Measurements from ENCODE around the gene SIM2. TPM values are rescaled to one million over a fixed set of nuclear protein-coding genes. Genes with fewer than 3 reads are reported as not detected.

Gene SIM2
- total RNA-seq, 1 donor from 2014 or later: 9.2 TPM

GRCh38 chr21:36709868-36710728 is 11.2 kb downstream of the SIM2 start:
- Histone ChIP-seq H3K9ac (ENCODE audit: low read length) (no peak overlapping the region), H3K4me1 (ENCODE audit: insufficient read depth, low read length) (peaks cover 8% of the 10 kb centered on the region), H4K20me1 (ENCODE audit: insufficient read depth, low read length) (peaks cover 35% of the 10 kb centered on the region), H3K9me3 (ENCODE audit: insufficient read depth, low read depth, low read length) (no peaks in the 10 kb centered on the region), H3K27ac (ENCODE audit: low read depth, low read length) (no peak overlapping the region), H3K4me3 (ENCODE audit: insufficient read depth, low read depth, low read length) (no peak overlapping the region), H3K4me2 (ENCODE audit: low read length) (peak overlapping the region; percentile 48), H3K36me3 (ENCODE audit: insufficient read depth, low read length) (no peaks in the 10 kb centered on the region), H3K79me2 (ENCODE audit: insufficient read depth, low read length) (peaks cover 8% of the 10 kb centered on the region), H2AFZ (ENCODE audit: low read depth, low read length) (no peak overlapping the region), H3K27me3 (ENCODE audit: insufficient read depth, low read length) (peaks cover 97% of the 10 kb centered on the region)
- Mint-ChIP-seq H3K27ac (ENCODE audit: unreplicated experiment) (no peak overlapping the region), H3K4me1 (ENCODE audit: low read depth, unreplicated experiment) (peaks cover 9% of the 10 kb centered on the region), H3K36me3 (ENCODE audit: low read depth, unreplicated experiment) (peaks cover 6% of the 10 kb centered on the region), H3K4me3 (ENCODE audit: unreplicated experiment) (peak overlapping the region; percentile 74), H3K9me3 (ENCODE audit: unreplicated experiment) (peaks cover 4% of the 10 kb centered on the region), H3K27me3 (ENCODE audit: low read depth, unreplicated experiment) (peaks cover 74% of the 10 kb centered on the region)
- TF ChIP-seq EZH2 (IDR thresholded peaks at IDR 0.05; ENCODE audit: insufficient read depth, low read length): no peak
- TF ChIP-seq, protein P1, sequence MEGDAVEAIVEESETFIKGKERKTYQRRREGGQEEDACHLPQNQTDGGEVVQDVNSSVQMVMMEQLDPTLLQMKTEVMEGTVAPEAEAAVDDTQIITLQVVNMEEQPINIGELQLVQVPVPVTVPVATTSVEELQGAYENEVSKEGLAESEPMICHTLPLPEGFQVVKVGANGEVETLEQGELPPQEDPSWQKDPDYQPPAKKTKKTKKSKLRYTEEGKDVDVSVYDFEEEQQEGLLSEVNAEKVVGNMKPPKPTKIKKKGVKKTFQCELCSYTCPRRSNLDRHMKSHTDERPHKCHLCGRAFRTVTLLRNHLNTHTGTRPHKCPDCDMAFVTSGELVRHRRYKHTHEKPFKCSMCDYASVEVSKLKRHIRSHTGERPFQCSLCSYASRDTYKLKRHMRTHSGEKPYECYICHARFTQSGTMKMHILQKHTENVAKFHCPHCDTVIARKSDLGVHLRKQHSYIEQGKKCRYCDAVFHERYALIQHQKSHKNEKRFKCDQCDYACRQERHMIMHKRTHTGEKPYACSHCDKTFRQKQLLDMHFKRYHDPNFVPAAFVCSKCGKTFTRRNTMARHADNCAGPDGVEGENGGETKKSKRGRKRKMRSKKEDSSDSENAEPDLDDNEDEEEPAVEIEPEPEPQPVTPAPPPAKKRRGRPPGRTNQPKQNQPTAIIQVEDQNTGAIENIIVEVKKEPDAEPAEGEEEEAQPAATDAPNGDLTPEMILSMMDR (IDR thresholded peaks at IDR 0.05; ENCODE audit: insufficient read depth, low read depth, low read length): no peak
- no peak for DNase-seq (ENCODE audit: low read depth)
- FAIRE-seq: no peak

DNA sequence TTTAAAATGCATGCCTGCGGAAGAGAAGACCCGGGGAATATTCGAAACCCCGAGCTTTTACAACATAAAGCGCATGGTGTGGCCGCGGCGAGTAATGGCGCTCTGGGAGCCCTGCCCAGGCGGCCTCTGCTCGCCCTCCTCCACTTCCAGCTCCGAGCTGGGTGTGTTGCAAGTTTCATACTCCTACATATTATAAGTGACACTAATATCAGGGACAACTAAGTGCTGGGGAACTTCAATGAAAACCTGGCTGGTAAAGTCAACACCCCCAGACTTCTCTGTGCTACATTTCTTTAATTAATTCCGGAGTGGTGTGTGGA is 11.8 kb downstream of the SIM2 start:
- Histone ChIP-seq H3K9ac (ENCODE audit: low read length) (no peak overlapping the region), H3K4me1 (ENCODE audit: insufficient read depth, low read length) (peaks cover 8% of the 10 kb centered on the region), H3K9me3 (ENCODE audit: insufficient read depth, low read depth, low read length) (no peaks in the 10 kb centered on the region), H3K4me3 (ENCODE audit: insufficient read depth, low read depth, low read length) (no peak overlapping the region), H3K4me2 (ENCODE audit: low read length) (peak overlapping the region; percentile 48), H4K20me1 (ENCODE audit: insufficient read depth, low read length) (peaks cover 29% of the 10 kb centered on the region), H2AFZ (ENCODE audit: low read depth, low read length) (no peak overlapping the region), H3K27ac (ENCODE audit: low read depth, low read length) (no peak overlapping the region), H3K79me2 (ENCODE audit: insufficient read depth, low read length) (peaks cover 8% of the 10 kb centered on the region), H3K36me3 (ENCODE audit: insufficient read depth, low read length) (no peaks in the 10 kb centered on the region), H3K27me3 (ENCODE audit: insufficient read depth, low read length) (peaks cover 91% of the 10 kb centered on the region)
- no peak for DNase-seq (ENCODE audit: low read depth)
- Mint-ChIP-seq H3K27ac (ENCODE audit: unreplicated experiment) (no peak overlapping the region), H3K9me3 (ENCODE audit: unreplicated experiment) (peaks cover 4% of the 10 kb centered on the region), H3K36me3 (ENCODE audit: low read depth, unreplicated experiment) (peaks cover 6% of the 10 kb centered on the region), H3K4me1 (ENCODE audit: low read depth, unreplicated experiment) (peaks cover 9% of the 10 kb centered on the region), H3K27me3 (ENCODE audit: low read depth, unreplicated experiment) (peaks cover 73% of the 10 kb centered on the region), H3K4me3 (ENCODE audit: unreplicated experiment) (peak overlapping the region; percentile 74)
- no peak for FAIRE-seq
- TF ChIP-seq EZH2 (IDR thresholded peaks at IDR 0.05; ENCODE audit: insufficient read depth, low read length): no peak
- TF ChIP-seq, protein P1 (IDR thresholded peaks at IDR 0.05; ENCODE audit: insufficient read depth, low read depth, low read length): no peak

GRCh38 chr21:36713746-36714145 is 14.8 kb downstream of the SIM2 start:
- H3K36me3 Mint-ChIP-seq (ENCODE audit: low read depth, unreplicated experiment): peaks cover 3% of the 10 kb centered on the region
- H3K9me3 ChIP-seq (ENCODE audit: insufficient read depth, low read depth, low read length): no peaks in the 10 kb centered on the region
- DNase-seq (ENCODE audit: low read depth): no peak
- no peak overlapping the region for H3K4me3 ChIP-seq (ENCODE audit: insufficient read depth, low read depth, low read length)
- H3K27me3 ChIP-seq (ENCODE audit: insufficient read depth, low read length): peaks cover 75% of the 10 kb centered on the region
- H3K4me1 ChIP-seq (ENCODE audit: insufficient read depth, low read length): peaks cover 3% of the 10 kb centered on the region
- no peaks in the 10 kb centered on the region for H3K36me3 ChIP-seq (ENCODE audit: insufficient read depth, low read length)
- H3K4me2 ChIP-seq (ENCODE audit: low read length): no peak overlapping the region
- H3K4me1 Mint-ChIP-seq (ENCODE audit: low read depth, unreplicated experiment): peaks cover 3% of the 10 kb centered on the region
- no peaks in the 10 kb centered on the region for H3K79me2 ChIP-seq (ENCODE audit: insufficient read depth, low read length)
- no peak for TF ChIP-seq EZH2 (IDR thresholded peaks at IDR 0.05; ENCODE audit: insufficient read depth, low read length)
- TF ChIP-seq, protein P1 (IDR thresholded peaks at IDR 0.05; ENCODE audit: insufficient read depth, low read depth, low read length): no peak
- no peak for FAIRE-seq
- no peak overlapping the region for H3K27ac Mint-ChIP-seq (ENCODE audit: unreplicated experiment)
- peaks cover 10% of the 10 kb centered on the region for H4K20me1 ChIP-seq (ENCODE audit: insufficient read depth, low read length)
- H2AFZ ChIP-seq (ENCODE audit: low read depth, low read length): no peak overlapping the region
- no peak overlapping the region for H3K27ac ChIP-seq (ENCODE audit: low read depth, low read length)
- H3K4me3 Mint-ChIP-seq (ENCODE audit: unreplicated experiment): no peak overlapping the region
- peaks cover 57% of the 10 kb centered on the region for H3K27me3 Mint-ChIP-seq (ENCODE audit: low read depth, unreplicated experiment)
- H3K9me3 Mint-ChIP-seq (ENCODE audit: unreplicated experiment): no peaks in the 10 kb centered on the region
- H3K9ac ChIP-seq (ENCODE audit: low read length): no peak overlapping the region

All from astrocyte (in vitro differentiated cells and primary cell).